SHP77 treated with DMSO at 0.1 percent for 48 hours (cell line): ENCODE results near the gene NBAS.
"Not testable (repeated sequence)": the region's sequence is repeated elsewhere in the genome, so short reads cannot be mapped to it uniquely, and the experiment has no call there.

Experiments
- DNase-seq: peaks from one replicate; lab custom pipeline; 2025; lab: John Stamatoyannopoulos, UW

Gene NBAS

GRCh38 chr2:15559379-15560139 lies 1.6 kb downstream of the NBAS start:
- no peak for DNase-seq

GRCh38 chr2:15557887-15558311 lies 3.2 kb downstream of the NBAS start:
- no peak for DNase-seq

- no peak for DNase-seq
Measured at GRCh38 chr2:15556311-15556930, 4.7 kb downstream of the NBAS start.

- DNase-seq: no peak
Measured at GRCh38 chr2:15555760-15556193, 5.4 kb downstream of the NBAS start.

- DNase-seq: no peak
Measured at GRCh38 chr2:15554525-15555218, 6.5 kb downstream of the NBAS start.

- no peak for DNase-seq
Measured at GRCh38 chr2:15553951-15554350, 7.2 kb downstream of the NBAS start.

- DNase-seq: no peak
Measured at GRCh38 chr2:15553519-15553918, 7.6 kb downstream of the NBAS start.

- no peak for DNase-seq
Measured at GRCh38 chr2:15548974-15549373, 12.2 kb downstream of the NBAS start.

GRCh38 chr2:15547115-15547876 lies 13.8 kb downstream of the NBAS start:
- DNase-seq: no peak

- no peak for DNase-seq
Measured at GRCh38 chr2:15546297-15547098, 14.6 kb downstream of the NBAS start.

GRCh38 chr2:15544227-15544626 lies 16.9 kb downstream of the NBAS start:
- DNase-seq: no peak

- no peak for DNase-seq
Measured at GRCh38 chr2:15543541-15543940, 17.6 kb downstream of the NBAS start.

- DNase-seq: no peak
Measured at GRCh38 chr2:15543053-15543452, 18.1 kb downstream of the NBAS start.

GRCh38 chr2:15542269-15542668 lies 18.9 kb downstream of the NBAS start:
- DNase-seq: not testable (repeated sequence)

- DNase-seq: not testable (repeated sequence)
Measured at GRCh38 chr2:15540523-15540922, 20.6 kb downstream of the NBAS start.

GRCh38 chr2:15539999-15540398 lies 21.1 kb downstream of the NBAS start:
- no peak for DNase-seq

- no peak for DNase-seq
Measured at GRCh38 chr2:15538792-15539191, 22.3 kb downstream of the NBAS start.

- DNase-seq: no peak
Measured at GRCh38 chr2:15533860-15534480, 27.2 kb downstream of the NBAS start.

GRCh38 chr2:15532996-15533395 lies 28.1 kb downstream of the NBAS start:
- DNase-seq: no peak

GRCh38 chr2:15531095-15531854 lies 29.9 kb downstream of the NBAS start:
- DNase-seq: no peak
